Activated CD4-positive, alpha-beta T cell treated with anti-CD3 and anti-CD28 coated beads for 36 hours (primary cell): ENCODE measurements around the gene USP47. TPM values are rescaled to one million over a fixed set of nuclear protein-coding genes. Genes with fewer than 3 reads are reported as not detected.
A peak's percentile ranks its signal among the peaks of the same experiment; 100 is the strongest.

Experiments used
- ATAC-seq: fragments of 200-7000 bp; cut with Tn5 transposase; one replicate; pipeline ENCODE4 v1.10.0; 2021; ENCODE audit warnings: mild to moderate bottlenecking, moderate library complexity
- CTCF ChIA-PET: fragments of 350-600 bp; sonication (Branson Sonifier 250); formaldehyde crosslinking; loops from one replicate; lab custom pipeline; 2021; ENCODE audit warnings: antibody characterized with exemption; lab: Charles Lee
- POLR2A ChIA-PET: fragments of 350-600 bp; sonication (Branson Sonifier 250); formaldehyde crosslinking; loops from one replicate; lab custom pipeline; 2021; ENCODE audit warnings: antibody characterized with exemption, inconsistent platforms; lab: Charles Lee
- DNase-seq: peaks from one replicate; pipeline ENCODE4 v3.0.0-alpha.2; 2020
- H3K27ac Mint-ChIP-seq: one replicate; pipeline ENCODE4 v1.8.0; 2021; ENCODE audit warnings: mixed read lengths
- H3K27me3 Mint-ChIP-seq: one replicate; pipeline ENCODE4 v1.8.0; 2021; ENCODE audit warnings: mixed read lengths
- H3K36me3 Mint-ChIP-seq: one replicate; pipeline ENCODE4 v1.8.0; 2021; ENCODE audit warnings: low read depth, mixed read lengths
- H3K4me1 Mint-ChIP-seq: one replicate; pipeline ENCODE4 v1.8.0; 2021; ENCODE audit warnings: mixed read lengths
- H3K4me3 Mint-ChIP-seq: one replicate; pipeline ENCODE4 v1.8.0; 2021; ENCODE audit warnings: mild to moderate bottlenecking, moderate library complexity, mixed read lengths
- H3K9me3 Mint-ChIP-seq: one replicate; pipeline ENCODE4 v1.8.0; 2021; ENCODE audit warnings: low read depth, mixed read lengths
- intact Hi-C, 2 experiments: fragments of 100-400 bp; cut with DNase I in 1 of 2; cut with micrococcal nuclease in 1 of 2; formaldehyde crosslinking; loops; one replicate each; pipeline versions ENCODE4 v1.14.2 to v1.15.1; 2022 to 2024; cut with DNase I, micrococcal nuclease
- total RNA-seq, 2 experiments: library from RNA; stranded (reverse); gene quantifications; one replicate each; pipeline ENCODE4 v1.2.3, GENCODE V29; 2021

Gene USP47
- total RNA-seq, 2 experiments from 2014 or later = 43.3 to 56.3 TPM

DNA sequence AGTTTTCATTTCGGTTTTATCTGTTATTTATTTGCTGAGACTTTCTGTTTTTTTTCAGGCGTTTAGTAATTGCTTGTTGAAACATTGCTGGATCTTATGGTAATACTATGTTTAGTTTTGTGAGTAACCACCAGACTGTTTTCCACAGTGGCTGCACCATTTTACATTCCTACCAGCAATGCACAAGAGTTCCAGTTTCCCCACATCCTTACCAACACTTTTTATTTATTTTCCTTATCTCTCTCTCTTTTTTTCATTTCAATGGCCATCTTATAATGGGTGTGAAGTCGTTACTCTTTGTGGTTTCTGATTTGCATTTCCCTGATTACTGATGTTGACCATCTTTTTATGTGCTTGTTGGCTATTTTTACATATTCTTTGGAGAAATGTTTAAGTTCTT lies 23.7 kb downstream of the USP47 start:
- no peak for DNase-seq
- Mint-ChIP-seq H3K9me3 (peaks cover 9% of the 10 kb centered on the region), H3K36me3 (peaks cover 15% of the 10 kb centered on the region), H3K27ac (no peak overlapping the region), H3K4me1 (peaks cover 68% of the 10 kb centered on the region), H3K4me3 (no peak overlapping the region), H3K27me3 (no peaks in the 10 kb centered on the region)
- POLR2A ChIA-PET = interaction anchor here (0.7 kb wide), 1 partner anchor 1007 kb away, joined by 3 read pairs; no protein-coding TSS in a partner anchor
- intact Hi-C loops = no loop called here
- ATAC-seq = no peak
- CTCF ChIA-PET = interaction anchor here (1.0 to 1.5 kb wide), 3 partner anchors 11 to 18 kb away, joined by 3 to 7 read pairs (median 4); no protein-coding TSS in a partner anchor

DNA sequence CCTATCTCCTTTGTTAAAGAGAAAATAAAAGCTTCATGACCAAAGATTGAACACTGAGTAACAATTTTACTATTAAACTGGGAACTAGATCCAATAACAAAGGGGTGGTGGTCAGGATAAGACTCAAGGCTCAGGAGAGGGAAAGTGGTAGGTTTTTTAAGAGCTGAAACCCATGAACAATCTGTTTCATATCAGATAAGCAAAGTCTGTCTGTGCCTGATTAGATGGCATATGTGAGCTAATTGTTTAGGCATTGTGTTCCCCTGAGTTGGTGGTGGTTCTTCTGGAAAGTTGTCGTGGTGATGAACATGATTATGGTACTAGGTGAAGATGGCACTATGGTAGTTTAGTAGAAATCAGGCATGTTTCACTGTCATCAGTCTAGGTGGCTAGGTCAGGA lies 24.4 kb downstream of the USP47 start:
- ChIA-PET CTCF (interaction anchor here (0.7 to 1.5 kb wide), 3 partner anchors 10 to 17 kb away, joined by 3 to 7 read pairs (median 4); no protein-coding TSS in a partner anchor), POLR2A (interaction anchor here (0.7 kb wide), 1 partner anchor 1008 kb away, joined by 3 read pairs; no protein-coding TSS in a partner anchor)
- peaks cover 15% of the 10 kb centered on the region for H3K36me3 Mint-ChIP-seq
- peaks cover 9% of the 10 kb centered on the region for H3K9me3 Mint-ChIP-seq
- ATAC-seq (peak; percentile 12), DNase-seq (no peak)
- no peaks in the 10 kb centered on the region for H3K27me3 Mint-ChIP-seq
- no peak overlapping the region for H3K4me3 Mint-ChIP-seq
- intact Hi-C loops = no loop called here
- peaks cover 70% of the 10 kb centered on the region for H3K4me1 Mint-ChIP-seq
- H3K27ac Mint-ChIP-seq = no peak overlapping the region

DNA sequence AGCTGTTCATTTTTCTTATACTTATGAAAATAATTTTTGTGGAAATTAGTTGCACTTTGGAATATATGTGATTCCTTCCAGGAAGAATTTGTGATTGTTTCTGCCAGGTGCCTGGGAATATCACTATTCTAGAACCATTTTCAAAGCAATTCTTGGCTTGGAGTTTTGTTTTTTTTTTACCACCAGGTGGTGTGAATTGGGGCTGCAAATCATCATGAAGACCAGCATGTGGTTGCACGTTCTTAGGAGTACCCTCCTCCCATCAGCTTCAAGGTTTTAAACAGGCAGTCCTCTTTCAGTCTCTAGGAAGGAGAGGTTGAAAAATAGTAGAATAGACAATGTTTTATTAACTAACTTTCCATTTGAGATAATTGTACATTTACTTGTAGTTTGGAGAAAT lies 25.9 kb downstream of the USP47 start:
- peaks cover 15% of the 10 kb centered on the region for H3K36me3 Mint-ChIP-seq
- H3K27ac Mint-ChIP-seq = no peak overlapping the region
- H3K27me3 Mint-ChIP-seq = no peaks in the 10 kb centered on the region
- CTCF ChIA-PET = interaction anchor here (0.6 to 1.0 kb wide), 3 partner anchors 8 to 94 kb away, joined by 3 to 4 read pairs (median 3); no protein-coding TSS in a partner anchor
- POLR2A ChIA-PET = no interaction called here
- H3K4me1 Mint-ChIP-seq = peaks cover 74% of the 10 kb centered on the region
- ATAC-seq (no peak), DNase-seq (no peak)
- no peak overlapping the region for H3K4me3 Mint-ChIP-seq
- H3K9me3 Mint-ChIP-seq = peaks cover 9% of the 10 kb centered on the region
- intact Hi-C loops = no loop called here

DNA sequence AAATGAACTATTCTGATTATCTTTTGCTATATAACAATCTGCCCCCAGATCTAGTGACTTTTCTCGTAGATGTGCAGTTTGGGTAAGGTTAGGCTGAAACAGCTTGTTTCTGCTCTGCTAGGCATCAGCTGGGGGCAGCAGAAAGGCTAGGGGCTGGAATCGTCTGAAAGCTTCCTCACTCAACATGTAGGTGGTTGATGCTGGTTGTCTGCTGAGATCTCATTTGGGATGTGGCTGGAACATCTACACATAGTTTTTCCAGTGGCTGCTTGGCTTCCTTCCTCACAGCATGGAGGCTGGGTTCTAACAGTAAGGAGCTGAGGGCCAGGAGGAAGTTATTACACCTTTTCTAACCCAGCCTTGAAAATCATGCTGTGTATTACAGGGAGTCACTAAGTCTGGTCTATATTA lies 30.2 kb downstream of the USP47 start:
- intact Hi-C loops = no loop called here
- Mint-ChIP-seq H3K36me3 (peaks cover 12% of the 10 kb centered on the region), H3K27ac (no peak overlapping the region), H3K27me3 (no peaks in the 10 kb centered on the region), H3K9me3 (peaks cover 4% of the 10 kb centered on the region), H3K4me1 (peaks cover 63% of the 10 kb centered on the region), H3K4me3 (no peak overlapping the region)
- CTCF ChIA-PET = interaction anchor here (0.6 to 1.5 kb wide), 4 partner anchors 8 to 73 kb away, joined by 3 to 4 read pairs (median 4); no protein-coding TSS in a partner anchor
- ATAC-seq = no peak
- DNase-seq = no peak
- POLR2A ChIA-PET = interaction anchor here (0.9 to 1.5 kb wide), 2 partner anchors 20 to 30 kb away, joined by 3 to 4 read pairs; partner anchors contain the start of gene USP47

DNA sequence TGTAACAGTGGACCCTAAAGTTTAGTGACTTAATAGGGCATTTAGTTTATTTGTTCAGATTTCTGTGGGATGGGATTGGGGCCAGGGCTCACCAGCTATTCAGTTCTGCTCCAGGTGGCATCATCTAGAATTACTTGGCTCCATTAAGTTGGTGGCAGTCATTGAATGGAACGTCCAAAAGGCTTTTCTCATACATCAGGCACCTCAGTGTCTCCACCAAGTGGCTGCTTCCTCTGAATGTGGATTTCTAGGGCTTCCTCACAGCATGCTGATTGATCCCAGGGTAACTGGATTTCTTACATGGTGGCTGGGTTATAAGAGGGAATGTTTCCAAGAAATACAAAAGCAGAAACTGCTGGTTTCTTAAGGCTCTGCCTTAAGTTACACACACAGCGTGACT lies 34.7 kb downstream of the USP47 start:
- H3K9me3 Mint-ChIP-seq = no peaks in the 10 kb centered on the region
- H3K27ac Mint-ChIP-seq = no peak overlapping the region
- ChIA-PET POLR2A (no interaction called here), CTCF (interaction anchor here (0.7 to 3.8 kb wide), 8 partner anchors 9 to 33 kb away, joined by 3 to 14 read pairs (median 4); no protein-coding TSS in a partner anchor)
- peaks cover 7% of the 10 kb centered on the region for H3K36me3 Mint-ChIP-seq
- no peak for ATAC-seq
- peaks cover 44% of the 10 kb centered on the region for H3K4me1 Mint-ChIP-seq
- peak; percentile 23 for DNase-seq
- intact Hi-C loops = loop anchor here in 1 of 2 experiments (2.0 kb wide), 1 partner anchor 78 kb away; no protein-coding TSS in a partner anchor
- no peak overlapping the region for H3K4me3 Mint-ChIP-seq
- no peaks in the 10 kb centered on the region for H3K27me3 Mint-ChIP-seq

DNA sequence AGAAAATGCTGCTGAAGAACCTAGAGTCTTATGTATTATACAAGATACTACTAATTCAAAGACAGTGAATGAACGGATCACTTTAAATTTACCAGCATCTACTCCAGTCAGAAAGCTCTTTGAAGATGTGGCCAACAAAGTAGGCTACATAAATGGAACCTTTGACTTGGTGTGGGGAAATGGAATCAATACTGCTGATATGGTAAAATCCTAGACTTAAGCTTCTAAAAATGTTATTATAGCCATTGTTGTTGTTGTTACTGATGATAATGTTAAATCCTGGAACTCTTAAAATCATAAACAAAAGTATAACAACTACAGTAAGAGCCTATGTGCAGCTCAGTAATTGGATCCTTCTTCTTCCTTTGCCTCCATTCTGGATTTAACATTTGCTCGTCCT lies 38.4 kb downstream of the USP47 start:
- H3K27me3 Mint-ChIP-seq = no peaks in the 10 kb centered on the region
- intact Hi-C loops = loop anchor here in 1 of 2 experiments (5.0 kb wide), 1 partner anchor 38 kb away; the partner anchor contains the start of gene USP47
- peaks cover 18% of the 10 kb centered on the region for H3K36me3 Mint-ChIP-seq
- no peak overlapping the region for H3K4me3 Mint-ChIP-seq
- H3K9me3 Mint-ChIP-seq = no peaks in the 10 kb centered on the region
- POLR2A ChIA-PET = interaction anchor here (0.6 kb wide), 1 partner anchor 9 kb away, joined by 3 read pairs; no protein-coding TSS in a partner anchor
- peaks cover 53% of the 10 kb centered on the region for H3K4me1 Mint-ChIP-seq
- DNase-seq (no peak), ATAC-seq (no peak)
- no peak overlapping the region for H3K27ac Mint-ChIP-seq
- CTCF ChIA-PET = interaction anchor here (0.8 to 1.6 kb wide), 8 partner anchors 9 to 81 kb away, joined by 3 to 7 read pairs (median 4); no protein-coding TSS in a partner anchor

DNA sequence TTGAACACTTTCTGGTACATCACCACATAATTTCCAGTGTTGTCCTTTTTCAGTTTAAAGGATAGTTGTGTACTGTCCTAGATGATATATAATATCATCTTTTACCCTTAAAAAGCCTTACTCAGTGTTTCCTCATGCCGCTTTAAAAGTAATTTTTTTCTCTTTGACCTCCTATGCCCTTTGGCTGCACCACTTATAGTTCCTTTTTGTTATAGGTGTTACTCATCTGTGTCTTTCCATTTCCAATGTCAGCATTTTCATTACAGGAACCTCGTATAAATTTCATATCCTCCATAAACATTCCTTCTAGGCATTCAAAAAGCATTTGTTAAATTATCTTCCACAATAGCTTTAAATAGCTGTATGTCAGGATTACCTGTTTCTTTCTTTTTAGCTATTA lies 40.8 kb downstream of the USP47 start:
- ChIA-PET POLR2A (no interaction called here), CTCF (interaction anchor here (0.6 kb wide), 1 partner anchor 61 kb away, joined by 3 read pairs; no protein-coding TSS in a partner anchor)
- Mint-ChIP-seq H3K27me3 (no peaks in the 10 kb centered on the region), H3K36me3 (peaks cover 39% of the 10 kb centered on the region), H3K9me3 (no peaks in the 10 kb centered on the region), H3K4me1 (peaks cover 53% of the 10 kb centered on the region), H3K27ac (no peak overlapping the region), H3K4me3 (no peak overlapping the region)
- intact Hi-C loops = loop anchor here in 1 of 2 experiments (5.0 kb wide), 1 partner anchor 40 kb away; the partner anchor contains the start of gene USP47
- ATAC-seq (peak; percentile 16), DNase-seq (no peak)

DNA sequence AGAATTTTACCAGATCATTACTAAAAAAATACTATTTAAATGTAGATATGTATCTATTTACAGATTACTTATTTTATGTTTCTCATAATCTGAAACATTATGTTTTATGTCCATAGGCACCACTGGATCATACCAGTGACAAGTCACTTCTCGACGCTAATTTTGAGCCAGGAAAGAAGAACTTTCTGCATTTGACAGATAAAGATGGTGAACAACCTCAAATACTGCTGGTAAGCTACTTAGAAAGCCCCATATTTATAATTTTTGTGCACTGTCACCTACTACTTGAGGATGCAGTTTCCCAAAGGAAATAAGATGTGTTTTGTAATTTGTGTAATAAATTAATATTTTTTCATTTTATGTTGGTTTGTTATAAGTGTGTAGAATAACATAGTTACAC lies 42.6 kb downstream of the USP47 start:
- ChIA-PET POLR2A (no interaction called here), CTCF (no interaction called here)
- no peaks in the 10 kb centered on the region for H3K9me3 Mint-ChIP-seq
- no peaks in the 10 kb centered on the region for H3K27me3 Mint-ChIP-seq
- ATAC-seq (no peak), DNase-seq (no peak)
- no peak overlapping the region for H3K27ac Mint-ChIP-seq
- H3K4me3 Mint-ChIP-seq = no peak overlapping the region
- H3K4me1 Mint-ChIP-seq = peaks cover 52% of the 10 kb centered on the region
- intact Hi-C loops = loop anchor here in 1 of 2 experiments (5.0 kb wide), 1 partner anchor 42 kb away; the partner anchor contains the start of gene USP47
- H3K36me3 Mint-ChIP-seq = peaks cover 56% of the 10 kb centered on the region

DNA sequence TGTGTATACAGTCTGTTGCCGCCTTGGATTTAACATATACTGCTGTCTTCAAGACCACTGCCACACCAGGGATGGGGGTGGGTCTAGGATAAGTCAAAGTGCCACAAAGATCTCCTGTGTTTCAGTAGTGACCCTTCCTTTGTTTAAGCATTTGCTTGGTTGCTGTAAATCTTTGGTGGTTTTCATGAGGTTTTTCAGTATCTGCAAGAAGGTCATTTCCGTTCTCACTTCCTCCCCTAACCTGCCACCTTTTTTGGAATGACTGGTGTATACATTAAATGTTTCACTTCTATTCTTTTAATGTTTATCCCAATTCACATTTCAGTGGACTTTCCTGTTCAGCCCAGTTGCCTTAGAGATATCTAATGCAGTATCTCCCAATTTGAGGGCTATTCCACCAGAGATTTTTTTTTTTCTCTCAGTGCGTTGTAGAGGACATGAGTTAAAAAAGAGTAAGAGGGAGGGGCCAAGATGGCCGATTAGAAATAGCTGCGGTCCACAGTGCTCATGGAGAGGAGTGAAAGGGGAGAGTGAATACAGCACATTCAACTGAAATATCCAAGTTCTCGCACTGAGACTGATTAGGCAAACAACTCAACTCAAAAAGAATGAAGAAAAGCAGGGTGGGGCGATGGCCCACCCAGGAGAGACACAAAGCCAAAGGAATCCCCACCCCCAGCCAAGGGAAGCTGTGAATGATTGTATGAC lies 43.2 kb downstream of the USP47 start:
- Mint-ChIP-seq H3K4me3 (no peak overlapping the region), H3K4me1 (peaks cover 49% of the 10 kb centered on the region), H3K36me3 (peaks cover 59% of the 10 kb centered on the region), H3K27ac (peak overlapping the region; percentile 49), H3K27me3 (no peaks in the 10 kb centered on the region), H3K9me3 (no peaks in the 10 kb centered on the region)
- ChIA-PET POLR2A (no interaction called here), CTCF (interaction anchor here (1.4 kb wide), 2 partner anchors 9 to 43 kb away, joined by 3 to 4 read pairs; partner anchors contain the start of gene USP47)
- DNase-seq (no peak), ATAC-seq (peak; percentile 53)
- intact Hi-C loops = loop anchor here in 1 of 2 experiments (5.0 kb wide), 1 partner anchor 43 kb away; the partner anchor contains the start of gene USP47

DNA sequence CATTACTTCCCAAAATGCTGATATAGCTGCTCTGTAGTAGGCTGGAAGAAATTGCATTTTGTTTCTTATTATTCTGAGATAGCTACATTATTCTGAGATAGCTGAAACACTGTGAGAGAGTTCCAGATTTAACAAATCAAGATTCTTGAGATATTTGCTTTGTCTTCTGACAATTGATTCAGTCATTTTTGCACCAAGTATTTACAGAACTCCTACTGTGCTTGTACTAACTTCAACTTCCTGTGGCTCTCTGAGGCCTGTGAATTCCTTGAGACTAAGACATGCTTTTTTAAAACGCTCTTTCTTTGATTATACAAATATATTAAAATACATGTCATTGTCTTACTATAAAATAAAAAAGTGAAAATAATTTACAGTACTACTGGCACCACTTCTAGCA lies 52.7 kb downstream of the USP47 start:
- CTCF ChIA-PET = interaction anchor here (1.0 kb wide), 1 partner anchor 8 kb away, joined by 3 read pairs; no protein-coding TSS in a partner anchor
- DNase-seq (no peak), ATAC-seq (no peak)
- POLR2A ChIA-PET = no interaction called here
- intact Hi-C loops = no loop called here
- Mint-ChIP-seq H3K4me1 (peaks cover 6% of the 10 kb centered on the region), H3K27ac (no peak overlapping the region), H3K9me3 (no peaks in the 10 kb centered on the region), H3K36me3 (peaks cover 16% of the 10 kb centered on the region), H3K4me3 (no peak overlapping the region), H3K27me3 (no peaks in the 10 kb centered on the region)

DNA sequence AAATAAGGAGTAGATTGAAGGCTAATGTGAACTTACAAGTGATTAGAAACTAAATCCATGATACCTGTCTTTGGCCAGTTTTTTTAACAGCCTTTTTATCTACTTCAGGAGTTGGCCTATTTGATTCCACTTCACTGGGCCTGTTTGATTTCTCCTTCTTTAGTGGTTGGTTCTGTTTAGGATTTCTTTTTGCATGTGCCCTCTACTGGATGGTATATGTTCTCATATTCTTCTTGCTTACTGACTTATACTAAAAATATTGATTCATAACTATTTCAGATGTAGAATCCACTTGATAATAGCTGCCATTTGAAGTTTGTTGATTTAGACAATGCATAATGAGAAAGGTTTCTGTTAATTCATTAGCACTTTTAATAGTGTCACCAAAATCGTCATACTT lies 53.9 kb downstream of the USP47 start:
- intact Hi-C loops = loop anchor here in 1 of 2 experiments (5.0 kb wide), 1 partner anchor 98 kb away; no protein-coding TSS in a partner anchor
- ChIA-PET POLR2A (no interaction called here), CTCF (interaction anchor here (1.6 kb wide), 1 partner anchor 96 kb away, joined by 6 read pairs; no protein-coding TSS in a partner anchor)
- DNase-seq (no peak), ATAC-seq (no peak)
- Mint-ChIP-seq H3K9me3 (no peaks in the 10 kb centered on the region), H3K27ac (no peak overlapping the region), H3K36me3 (peaks cover 12% of the 10 kb centered on the region), H3K27me3 (no peaks in the 10 kb centered on the region), H3K4me1 (peaks cover 5% of the 10 kb centered on the region), H3K4me3 (no peak overlapping the region)
